Uterus (tissue), 4 donors: ENCODE data around the gene INF2. TPM values are rescaled to one million over a fixed set of nuclear protein-coding genes. Genes with fewer than 3 reads are reported as not detected.

Experiments
- DNase-seq, 2 donors: peaks; one replicate each; pipeline ENCODE4 v3.0.0-alpha.2; 2019 to 2020
- H3K27ac ChIP-seq, 2 donors: fragments of 200-600 bp; sonication (generic); 1 replicate in 1 of 2; 2 replicates in 1 of 2; pipeline ENCODE4 v1.5.1; 2016 to 2018
- H3K27me3 ChIP-seq, 2 donors: fragments of 200-600 bp; sonication (generic); one replicate each; pipeline ENCODE4 v1.5.1; 2018 to 2019; ENCODE audit warnings: control low read depth in 1 of 2
- H3K36me3 ChIP-seq, 2 donors: fragments of 200-600 bp; sonication (generic); one replicate each; pipeline ENCODE4 v1.5.1; 2019; ENCODE audit warnings: control low read depth in 1 of 2
- H3K4me1 ChIP-seq, 2 donors: fragments of 200-600 bp; sonication (generic); one replicate each; pipeline ENCODE4 v1.5.1; 2018 to 2019; ENCODE audit warnings: control low read depth in 1 of 2
- H3K4me3 ChIP-seq, 2 donors: fragments of 200-600 bp; sonication (generic); 1 replicate in 1 of 2; 2 replicates in 1 of 2; pipeline ENCODE4 v1.5.1; 2018 to 2019; ENCODE audit warnings: mild to moderate bottlenecking in 1 of 2
- H3K9me3 ChIP-seq, 2 donors: fragments of 200-600 bp; sonication (generic); one replicate each; pipeline ENCODE4 v1.5.1; 2019; ENCODE audit warnings: control low read depth in 1 of 2
- CTCF ChIP-seq, 4 experiments: fragments of 200-600 bp in 2 of 4; fragments of 450-650 bp in 2 of 4; sonication (generic) in 2 of 4; IDR thresholded peaks; one replicate each; pipeline ENCODE4 v1.5.1; 2016 to 2019; ENCODE audit warnings: antibody characterized with exemption in 4 of 4, mild to moderate bottlenecking in 2 of 4, moderate library complexity in 1 of 4
- POLR2A ChIP-seq, 2 donors: fragments of 450-650 bp; IDR thresholded peaks; one replicate each; pipeline ENCODE4 v1.6.1; 2016; ENCODE audit warnings: antibody characterized with exemption in 2 of 2, mild to moderate bottlenecking in 1 of 2, moderate library complexity in 1 of 2
- intact Hi-C: fragments of 100-400 bp; cut with DNase I; formaldehyde crosslinking; loops from one replicate; pipeline ENCODE4 v1.15.1; 2023; ENCODE audit warnings: low total_unique reads
- total RNA-seq, 4 donors: library from RNA; depleted of rRNA in 3 of 4; stranded (reverse); fragments of >200 nt in 3 of 4; gene quantifications; one replicate each; pipeline versions ENCODE4 v1.1.0 to v1.2.4, GENCODE V29; 2014 to 2023
- donor health status: DM: yes; HTN: yes; CAD: no.

Gene INF2
- total RNA-seq, 4 donors from 2014 or later = 13.5 to 79.4 (median 44.6) TPM

- no peak for TF ChIP-seq POLR2A (IDR thresholded peaks at IDR 0.05)
- TF ChIP-seq CTCF (IDR thresholded peaks at IDR 0.05) = no peak
- no peak overlapping the region for H3K4me3 ChIP-seq
- intact Hi-C loops = no loop called here
- H3K27ac ChIP-seq = no peak overlapping the region
- no peak for DNase-seq
- no peaks in the 10 kb centered on the region for H3K27me3 ChIP-seq
- no peaks in the 10 kb centered on the region for H3K36me3 ChIP-seq
- H3K9me3 ChIP-seq = no peaks in the 10 kb centered on the region
- peaks cover 5 to 29% of the 10 kb centered on the region in 2 donors for H3K4me1 ChIP-seq
Observed at GRCh38 chr14:104684449-104684821, 5.0 kb upstream of the INF2 start.

- intact Hi-C loops = no loop called here
- TF ChIP-seq POLR2A (IDR thresholded peaks at IDR 0.05) (no peak), CTCF (IDR thresholded peaks at IDR 0.05) (no peak)
- peaks cover 5 to 27% of the 10 kb centered on the region in 2 donors for H3K4me1 ChIP-seq
Observed at GRCh38 chr14:104685216-104685997, 4.0 kb upstream of the INF2 start.

GRCh38 chr14:104685998-104686610 is 3.3 kb upstream of the INF2 start:
- Histone ChIP-seq H3K36me3 (no peaks in the 10 kb centered on the region), H3K9me3 (no peaks in the 10 kb centered on the region), H3K27ac (no peak overlapping the region), H3K27me3 (no peaks in the 10 kb centered on the region), H3K4me3 (no peak overlapping the region), H3K4me1 (peaks cover 5 to 20% of the 10 kb centered on the region in 2 donors)
- DNase-seq = no peak
- TF ChIP-seq CTCF (IDR thresholded peaks at IDR 0.05) (no peak), POLR2A (IDR thresholded peaks at IDR 0.05) (no peak)
- intact Hi-C loops = no loop called here

More at GRCh38 chr14:104685216-104685997, 4.0 kb upstream of the INF2 start:
- DNase-seq = no peak
- Histone ChIP-seq H3K36me3 (no peaks in the 10 kb centered on the region), H3K27ac (no peak overlapping the region), H3K27me3 (no peaks in the 10 kb centered on the region), H3K4me3 (no peak overlapping the region), H3K9me3 (no peaks in the 10 kb centered on the region)

GRCh38 chr14:104686624-104687517 is 2.5 kb upstream of the INF2 start:
- Histone ChIP-seq H3K4me1 (peaks cover 4 to 14% of the 10 kb centered on the region in 2 donors), H3K27me3 (no peaks in the 10 kb centered on the region), H3K27ac (peak overlapping the region in 1 of 2 donors; percentile 89), H3K4me3 (no peak overlapping the region), H3K36me3 (no peaks in the 10 kb centered on the region), H3K9me3 (no peaks in the 10 kb centered on the region)
- DNase-seq = peak; percentile 14 to 17
- intact Hi-C loops = no loop called here
- no peak for TF ChIP-seq CTCF (IDR thresholded peaks at IDR 0.05)
- TF ChIP-seq POLR2A (IDR thresholded peaks at IDR 0.05) = no peak
